ENCODE data around the gene TRABD2B.

The TRABD2B gene

GRCh38 chr1:47908258-47908657 is 88.9 kb downstream of the TRABD2B start:
- DNase-seq (ENCODE audit: low read depth), result no peak
- H3K4me3 ChIP-seq (ENCODE audit: low read depth, low read length), result no peak overlapping the region
- TF ChIP-seq CTCF (IDR thresholded peaks at IDR 0.05; ENCODE audit: control insufficient read depth, extremely low read depth, insufficient read depth), result no peak

- TF ChIP-seq CTCF (IDR thresholded peaks at IDR 0.05; ENCODE audit: control insufficient read depth, extremely low read depth, insufficient read depth), result no peak
- no peak overlapping the region for H3K4me3 ChIP-seq (ENCODE audit: low read depth, low read length)
- no peak for DNase-seq (ENCODE audit: low read depth)
These were observed 90.0 kb downstream of the TRABD2B start for GRCh38 chr1:47907177-47907528.

GRCh38 chr1:47906527-47907176 is 90.5 kb downstream of the TRABD2B start:
- no peak overlapping the region for H3K4me3 ChIP-seq (ENCODE audit: low read depth, low read length)
- TF ChIP-seq CTCF (IDR thresholded peaks at IDR 0.05; ENCODE audit: control insufficient read depth, extremely low read depth, insufficient read depth), result no peak
- no peak for DNase-seq (ENCODE audit: low read depth)

GRCh38 chr1:47906009-47906432 is 91.2 kb downstream of the TRABD2B start:
- DNase-seq (ENCODE audit: low read depth), result no peak
- TF ChIP-seq CTCF (IDR thresholded peaks at IDR 0.05; ENCODE audit: control insufficient read depth, extremely low read depth, insufficient read depth), result no peak
- no peak overlapping the region for H3K4me3 ChIP-seq (ENCODE audit: low read depth, low read length)

- DNase-seq (ENCODE audit: low read depth), result no peak
- H3K4me3 ChIP-seq (ENCODE audit: low read depth, low read length), result no peak overlapping the region
- TF ChIP-seq CTCF (IDR thresholded peaks at IDR 0.05; ENCODE audit: control insufficient read depth, extremely low read depth, insufficient read depth), result no peak
These were observed 93.5 kb downstream of the TRABD2B start for GRCh38 chr1:47903723-47904122.

GRCh38 chr1:47901001-47901575 is 96.1 kb downstream of the TRABD2B start:
- no peak overlapping the region for H3K4me3 ChIP-seq (ENCODE audit: low read depth, low read length)
- TF ChIP-seq CTCF (IDR thresholded peaks at IDR 0.05; ENCODE audit: control insufficient read depth, extremely low read depth, insufficient read depth), result no peak
- no peak for DNase-seq (ENCODE audit: low read depth)
